Activated CD4-positive, alpha-beta T cell treated with anti-CD3 and anti-CD28 coated beads, Interleukin-2, amount 50 U/mL, for 1 hour (primary cell): Measurements from ENCODE around the gene AMDHD2.

Experiments used
- DNase-seq: peaks from one replicate; pipeline ENCODE4 v3.0.0-alpha.2; 2020

The AMDHD2 gene

GRCh38 chr16:2483939-2484897 is 36.0 kb upstream of the AMDHD2 start:
- no peak for DNase-seq

GRCh38 chr16:2484898-2485508 is 35.2 kb upstream of the AMDHD2 start:
- no peak for DNase-seq

- DNase-seq = no peak
These were observed 34.2 kb upstream of the AMDHD2 start for GRCh38 chr16:2485811-2486507.

- DNase-seq = peak; percentile 79
These were observed 33.3 kb upstream of the AMDHD2 start for GRCh38 chr16:2486645-2487516.

- DNase-seq = no peak
These were observed 32.7 kb upstream of the AMDHD2 start for GRCh38 chr16:2487517-2487842.

GRCh38 chr16:2487903-2488531 is 32.2 kb upstream of the AMDHD2 start:
- DNase-seq = no peak

GRCh38 chr16:2489581-2489980 is 30.6 kb upstream of the AMDHD2 start:
- no peak for DNase-seq

- no peak for DNase-seq
These were observed 29.7 kb upstream of the AMDHD2 start for GRCh38 chr16:2490190-2491105.

GRCh38 chr16:2492292-2492691 is 27.9 kb upstream of the AMDHD2 start:
- DNase-seq = no peak

GRCh38 chr16:2493605-2494004 is 26.6 kb upstream of the AMDHD2 start:
- no peak for DNase-seq

GRCh38 chr16:2494616-2495015 is 25.6 kb upstream of the AMDHD2 start:
- DNase-seq = no peak

- DNase-seq = no peak
These were observed 25.1 kb upstream of the AMDHD2 start for GRCh38 chr16:2495041-2495440.

GRCh38 chr16:2496223-2497115 is 23.7 kb upstream of the AMDHD2 start:
- DNase-seq = no peak

- DNase-seq = no peak
These were observed 23.0 kb upstream of the AMDHD2 start for GRCh38 chr16:2497116-2497630.

- DNase-seq = no peak
These were observed 22.3 kb upstream of the AMDHD2 start for GRCh38 chr16:2497695-2498484.

GRCh38 chr16:2498531-2499253 is 21.5 kb upstream of the AMDHD2 start:
- no peak for DNase-seq

GRCh38 chr16:2499454-2499853 is 20.7 kb upstream of the AMDHD2 start:
- no peak for DNase-seq

- no peak for DNase-seq
These were observed 20.2 kb upstream of the AMDHD2 start for GRCh38 chr16:2499890-2500429.
